HG02840 (cell line): ENCODE results near the gene MLYCD.

Experiments
- ATAC-seq: cut with Tn5 transposase; IDR thresholded peaks from one replicate; pipeline ENCODE4 v1.9.1; 2021; ENCODE audit warnings: mild to moderate bottlenecking, moderate library complexity, moderate number of reproducible peaks; ENCODE audit not compliant: unreplicated experiment, low FRiP score

The MLYCD gene

GRCh38 chr16:83898463-83899271, at the start of gene MLYCD:
MLYCD (plus strand) TSS chr16:83899115; CDS start chr16:83899145, 30 bp downstream.
- ATAC-seq = peak; percentile 77

- no peak for ATAC-seq
Observed at GRCh38 chr16:83849421-83849820, 49.5 kb upstream of the MLYCD start.

- ATAC-seq = no peak
Observed at GRCh38 chr16:83850947-83851346, 48.0 kb upstream of the MLYCD start.

GRCh38 chr16:83851473-83851872, 47.4 kb upstream of the MLYCD start:
- no peak for ATAC-seq

- no peak for ATAC-seq
Observed at GRCh38 chr16:83852774-83853173, 46.1 kb upstream of the MLYCD start.

- ATAC-seq = no peak
Observed at GRCh38 chr16:83853834-83854233, 45.1 kb upstream of the MLYCD start.

- no peak for ATAC-seq
Observed at GRCh38 chr16:83854420-83854819, 44.5 kb upstream of the MLYCD start.

- no peak for ATAC-seq
Observed at GRCh38 chr16:83856792-83857191, 42.1 kb upstream of the MLYCD start.

- ATAC-seq = no peak
Observed at GRCh38 chr16:83859265-83859664, 39.6 kb upstream of the MLYCD start.

GRCh38 chr16:83862661-83863060, 36.3 kb upstream of the MLYCD start:
- no peak for ATAC-seq

GRCh38 chr16:83863682-83864081, 35.2 kb upstream of the MLYCD start:
- no peak for ATAC-seq

- ATAC-seq = no peak
Observed at GRCh38 chr16:83870830-83871229, 28.1 kb upstream of the MLYCD start.

- no peak for ATAC-seq
Observed at GRCh38 chr16:83878838-83879237, 20.1 kb upstream of the MLYCD start.

GRCh38 chr16:83882163-83882885, 16.6 kb upstream of the MLYCD start:
- ATAC-seq = no peak

- ATAC-seq = no peak
Observed at GRCh38 chr16:83886199-83886971, 12.5 kb upstream of the MLYCD start.

- no peak for ATAC-seq
Observed at GRCh38 chr16:83887080-83887479, 11.8 kb upstream of the MLYCD start.

- ATAC-seq = no peak
Observed at GRCh38 chr16:83887564-83887963, 11.4 kb upstream of the MLYCD start.

GRCh38 chr16:83888672-83889044, 10.3 kb upstream of the MLYCD start:
- no peak for ATAC-seq

- ATAC-seq = no peak
Observed at GRCh38 chr16:83890359-83890758, 8.6 kb upstream of the MLYCD start.

GRCh38 chr16:83891742-83892141, 7.2 kb upstream of the MLYCD start:
- no peak for ATAC-seq

GRCh38 chr16:83895243-83895642, 3.7 kb upstream of the MLYCD start:
- ATAC-seq = no peak
